NCI-H748 (cell line): ENCODE data around the gene POLA1.

Experiments
- DNase-seq: peaks from one replicate; lab custom pipeline; 2025; ENCODE audit not compliant: unreplicated experiment; lab: John Stamatoyannopoulos, UW

Gene POLA1

DNA sequence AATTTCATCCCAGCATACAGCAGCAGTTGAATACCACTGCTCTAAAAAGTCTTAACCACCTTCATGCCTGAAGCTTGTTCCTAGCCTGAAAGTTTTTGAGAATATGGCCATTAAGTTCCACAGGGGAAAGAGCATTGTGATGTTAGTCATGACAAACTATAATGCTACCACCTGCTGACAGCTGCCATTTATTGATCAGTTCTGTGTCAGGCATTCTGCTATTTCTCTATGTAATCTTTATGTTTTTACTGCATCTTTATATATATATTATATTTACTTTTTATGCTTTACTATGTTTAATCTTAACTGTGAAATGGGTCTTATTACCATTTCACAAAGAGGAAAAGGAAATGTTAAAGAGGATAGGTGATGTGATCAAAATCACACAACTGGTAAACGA lies 268.1 kb downstream of the POLA1 start:
- no peak for DNase-seq

GRCh38 chrX:24963823-24964222 lies 270.1 kb downstream of the POLA1 start:
- DNase-seq, result no peak

DNA sequence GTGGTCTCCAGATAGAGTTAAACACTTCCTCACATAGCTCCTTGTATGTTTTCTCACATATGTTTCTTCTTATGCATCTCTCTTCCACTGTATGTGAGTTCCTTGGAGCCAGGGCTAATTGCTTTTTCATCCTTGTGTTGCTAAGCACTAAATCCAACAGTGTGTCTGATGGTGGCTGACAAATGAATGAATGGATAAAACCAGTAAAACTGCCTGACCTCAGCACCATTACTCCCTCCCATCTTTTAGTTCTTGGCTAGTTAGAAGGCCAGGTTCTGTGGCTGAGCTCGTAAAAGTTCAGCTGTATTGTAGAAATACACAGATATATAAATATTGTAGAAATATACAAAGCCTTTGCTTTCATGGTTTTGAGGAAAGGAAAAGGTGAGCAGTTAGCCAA lies 271.7 kb downstream of the POLA1 start:
- DNase-seq, result no peak

- no peak for DNase-seq
Measured at GRCh38 chrX:24969812-24970211, 276.1 kb downstream of the POLA1 start.

- no peak for DNase-seq
Measured at GRCh38 chrX:24979081-24979480, 285.4 kb downstream of the POLA1 start.

- no peak for DNase-seq
Measured at GRCh38 chrX:24981030-24981429, 287.3 kb downstream of the POLA1 start.

GRCh38 chrX:24982306-24982965 lies 288.7 kb downstream of the POLA1 start:
- no peak for DNase-seq

- DNase-seq, result no peak
Measured at GRCh38 chrX:24983931-24984330, 290.2 kb downstream of the POLA1 start.

DNA sequence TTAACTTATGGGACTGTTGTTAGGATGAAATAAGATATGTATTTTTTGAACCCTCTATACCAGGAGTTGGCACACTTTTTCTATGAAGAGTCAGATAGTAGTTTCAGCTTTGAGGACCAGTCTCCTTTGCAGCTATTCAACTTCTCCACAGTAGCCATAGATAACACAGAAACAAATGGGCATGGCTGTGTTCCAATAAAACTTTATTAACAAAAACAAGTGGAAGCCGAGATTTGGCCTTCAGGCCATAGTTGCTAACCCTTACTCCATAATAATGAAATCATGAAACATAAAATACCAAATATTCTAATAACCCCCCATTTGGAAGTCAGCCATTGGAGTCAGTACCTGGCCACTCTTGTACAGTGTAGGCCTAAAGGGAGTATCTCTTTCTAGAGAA lies 291.4 kb downstream of the POLA1 start:
- DNase-seq, result no peak

DNA sequence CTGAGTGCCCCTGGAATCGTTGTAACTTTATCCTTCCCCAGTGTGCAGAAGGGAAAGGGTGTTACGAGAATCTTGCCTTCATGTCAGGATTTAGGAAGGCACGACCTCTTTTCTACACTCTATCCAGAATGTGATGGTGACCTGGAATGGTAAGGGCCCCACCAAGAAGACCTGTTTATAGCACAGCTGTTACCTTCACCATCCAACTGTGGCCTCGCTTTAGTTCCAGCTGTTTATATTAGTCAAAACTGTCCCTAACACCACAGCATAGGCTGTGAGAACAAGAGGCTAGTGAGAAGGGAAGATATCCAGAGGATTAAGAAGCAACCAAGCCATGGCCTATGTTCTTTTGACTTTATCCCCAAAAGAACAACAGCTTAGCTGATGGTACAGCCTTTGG lies 294.0 kb downstream of the POLA1 start:
- DNase-seq, result no peak

- DNase-seq, result peak; percentile 40
Measured at GRCh38 chrX:24988314-24988713, 294.6 kb downstream of the POLA1 start.

DNA sequence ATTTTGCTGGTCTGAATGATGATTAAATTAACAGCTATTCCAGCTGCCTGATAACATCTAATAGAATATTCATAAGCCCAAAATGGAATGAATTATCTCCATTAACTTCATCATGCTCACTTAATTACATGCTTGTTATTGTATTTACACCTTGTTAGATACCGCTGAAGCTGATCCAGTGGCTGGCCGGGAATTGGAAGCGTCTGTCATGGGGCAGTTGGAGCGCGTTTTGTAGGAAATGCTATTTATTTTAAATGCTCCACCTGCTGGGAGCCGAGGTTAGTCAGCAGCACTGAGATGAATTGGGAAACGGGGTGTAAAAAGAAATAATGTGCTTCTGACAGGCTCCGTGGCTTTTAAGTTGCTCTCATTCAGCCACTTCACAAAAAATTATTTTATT lies 296.8 kb downstream of the POLA1 start:
- DNase-seq, result peak; percentile 72

DNA sequence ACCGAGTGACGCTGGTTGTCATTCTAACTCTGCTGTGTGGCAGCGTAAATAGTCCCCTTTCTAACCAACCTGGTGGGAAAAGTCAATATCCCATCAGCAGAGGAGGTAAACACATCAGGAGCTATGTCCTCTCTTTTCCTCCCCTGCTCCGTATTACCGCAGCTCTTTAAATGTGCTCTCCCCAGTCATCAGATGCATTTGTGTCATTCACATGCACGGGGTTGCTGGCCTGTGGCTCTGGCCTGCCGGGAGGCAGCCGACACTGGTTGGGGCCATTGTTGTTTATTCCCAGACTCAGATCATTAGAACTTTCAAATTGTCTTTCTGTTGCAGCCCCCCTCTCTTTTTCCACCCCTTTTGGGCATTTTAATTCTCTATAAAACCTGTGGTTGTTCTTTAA lies 300.2 kb downstream of the POLA1 start:
- no peak for DNase-seq

DNA sequence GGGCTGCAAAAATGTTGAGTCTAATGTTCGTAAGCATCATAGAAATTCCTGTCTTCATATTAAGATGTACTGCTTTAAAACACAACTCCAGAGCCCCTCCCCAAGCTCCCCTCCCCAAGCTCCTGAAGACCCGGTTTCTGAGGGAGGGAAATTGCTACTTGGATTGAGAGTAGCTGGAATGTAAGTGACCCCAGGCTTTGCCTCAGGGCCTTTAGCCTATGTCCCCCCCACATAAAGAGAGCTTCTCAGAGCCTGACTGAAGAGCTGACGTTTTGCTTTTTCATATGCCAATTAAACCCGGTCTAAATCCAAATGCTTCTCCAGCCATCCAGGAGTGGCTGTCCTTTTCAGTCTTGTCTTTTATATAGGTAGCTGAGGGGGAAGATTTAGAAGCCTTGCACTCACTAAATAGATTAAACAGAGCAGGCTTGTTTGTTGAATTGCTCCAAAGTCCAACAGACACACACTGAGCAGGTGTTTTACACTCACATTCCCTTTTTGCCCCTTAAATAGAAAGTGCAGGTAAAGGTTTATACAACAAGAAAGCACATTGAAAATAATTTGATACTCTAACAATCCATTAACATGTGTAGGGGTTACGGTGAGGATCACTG lies 302.5 kb downstream of the POLA1 start:
- peak; percentile 9 for DNase-seq

DNA sequence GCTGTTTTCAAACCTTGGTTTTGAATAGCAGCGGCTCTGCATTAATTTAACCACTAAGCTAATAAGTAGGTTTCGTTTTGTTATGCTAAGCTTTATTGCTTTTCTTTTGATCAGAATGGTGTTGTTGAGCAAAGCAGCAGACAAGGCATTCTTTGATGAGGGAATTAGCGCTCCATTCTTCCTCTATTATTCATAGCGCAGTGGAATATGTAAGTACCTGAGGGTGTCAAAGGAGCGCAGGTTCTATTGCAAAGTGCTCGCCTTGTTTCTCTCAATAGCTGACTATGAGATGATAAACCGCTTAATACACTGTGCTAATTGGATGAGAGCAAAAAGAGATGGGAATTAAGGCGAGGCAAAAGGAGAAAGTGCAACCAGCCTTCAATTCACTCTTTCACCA lies 305.8 kb downstream of the POLA1 start:
- peak; percentile 73 for DNase-seq

- no peak for DNase-seq
Measured at GRCh38 chrX:25001808-25002660, 308.3 kb downstream of the POLA1 start.

- no peak for DNase-seq
Measured at GRCh38 chrX:25002661-25003020, 308.9 kb downstream of the POLA1 start.

GRCh38 chrX:25003066-25003849 lies 309.5 kb downstream of the POLA1 start:
- DNase-seq, result no peak

- no peak for DNase-seq
Measured at GRCh38 chrX:25004040-25004439, 310.3 kb downstream of the POLA1 start.

DNA sequence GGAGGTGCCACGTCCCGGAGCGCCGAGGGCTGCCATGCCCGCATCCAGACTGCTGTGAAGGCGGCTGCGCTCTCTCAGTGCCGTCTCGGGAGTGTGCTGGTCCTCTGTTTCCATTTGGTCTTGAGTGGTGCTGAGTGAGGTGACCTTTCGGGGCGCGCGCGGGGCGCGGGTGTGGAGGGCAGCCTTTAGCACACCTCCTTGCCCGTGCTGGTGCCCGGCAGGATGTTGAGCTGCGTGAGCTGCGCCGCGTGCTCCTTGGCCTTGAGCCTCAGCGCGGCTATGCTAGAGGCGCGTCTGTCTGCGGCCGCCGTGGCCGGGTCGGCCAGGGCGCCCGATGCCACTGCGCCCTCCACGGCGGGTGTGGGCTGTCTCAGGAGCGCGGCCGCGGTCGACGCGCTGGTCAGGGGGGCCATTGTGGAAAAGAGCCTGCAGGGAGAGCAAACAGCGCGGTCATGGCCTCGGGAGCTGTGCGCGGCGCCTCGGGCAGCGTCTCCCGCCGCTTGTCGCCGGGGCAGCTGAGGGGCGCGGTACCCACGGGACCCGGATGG lies 310.8 kb downstream of the POLA1 start:
- DNase-seq, result no peak

GRCh38 chrX:25005034-25005381 lies 311.3 kb downstream of the POLA1 start:
- no peak for DNase-seq
